Gastrocnemius medialis (tissue), 4 donors: ENCODE results near the gene PRSS33.

Source experiments
- CTCF ChIP-seq, 5 experiments: fragments of 450-650 bp in 3 of 5; fragments of 200-600 bp in 2 of 5; sonication (generic) in 2 of 5; IDR thresholded peaks in 4 of 5; conservative IDR thresholded peaks in 1 of 5; 1 replicate in 4 of 5; 2 replicates in 1 of 5; pipeline ENCODE4 v1.5.1; 2016 to 2019; ENCODE audit warnings: antibody characterized with exemption in 5 of 5, mild to moderate bottlenecking in 3 of 5, moderate library complexity in 3 of 5
- POLR2A ChIP-seq, 2 donors: fragments of 450-650 bp; IDR thresholded peaks; one replicate each; pipeline ENCODE4 v1.6.1; 2017; ENCODE audit warnings: antibody characterized with exemption in 2 of 2, mild to moderate bottlenecking in 2 of 2, moderate library complexity in 2 of 2

DNA sequence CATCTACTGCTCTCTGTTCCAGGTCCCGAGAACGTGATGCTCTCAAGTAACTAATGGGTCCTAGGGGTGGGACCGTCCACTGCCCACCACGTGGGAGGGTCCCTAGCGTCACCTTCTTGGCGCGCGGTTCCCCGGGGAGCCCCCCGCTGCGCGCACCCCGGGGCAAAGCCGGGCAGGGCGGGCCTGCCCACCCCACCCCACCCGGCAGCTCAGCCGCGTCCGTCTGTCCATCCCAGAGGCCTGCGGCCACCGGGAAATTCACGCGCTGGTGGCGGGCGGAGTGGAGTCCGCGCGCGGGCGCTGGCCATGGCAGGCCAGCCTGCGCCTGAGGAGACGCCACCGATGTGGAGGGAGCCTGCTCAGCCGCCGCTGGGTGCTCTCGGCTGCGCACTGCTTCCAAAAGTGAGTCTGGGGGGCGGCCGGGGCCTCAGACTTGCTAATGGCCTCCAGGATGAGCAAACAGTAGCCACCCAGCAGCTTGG, 11.4 kb upstream of the PRSS33 start:
- TF ChIP-seq CTCF (IDR thresholded peaks at IDR 0.05 in 4 of 5, conservative IDR thresholded peaks at IDR 0.05 in 1 of 5), result no peak
- TF ChIP-seq POLR2A (IDR thresholded peaks at IDR 0.05), result no peak
